NCI-H2196 treated with DMSO at 0.1 percent for 48 hours (cell line): ENCODE data around the gene CCDC71.

Experiments
- DNase-seq: peaks from one replicate; lab custom pipeline; 2025; ENCODE audit not compliant: unreplicated experiment; lab: John Stamatoyannopoulos, UW

Gene CCDC71

DNA sequence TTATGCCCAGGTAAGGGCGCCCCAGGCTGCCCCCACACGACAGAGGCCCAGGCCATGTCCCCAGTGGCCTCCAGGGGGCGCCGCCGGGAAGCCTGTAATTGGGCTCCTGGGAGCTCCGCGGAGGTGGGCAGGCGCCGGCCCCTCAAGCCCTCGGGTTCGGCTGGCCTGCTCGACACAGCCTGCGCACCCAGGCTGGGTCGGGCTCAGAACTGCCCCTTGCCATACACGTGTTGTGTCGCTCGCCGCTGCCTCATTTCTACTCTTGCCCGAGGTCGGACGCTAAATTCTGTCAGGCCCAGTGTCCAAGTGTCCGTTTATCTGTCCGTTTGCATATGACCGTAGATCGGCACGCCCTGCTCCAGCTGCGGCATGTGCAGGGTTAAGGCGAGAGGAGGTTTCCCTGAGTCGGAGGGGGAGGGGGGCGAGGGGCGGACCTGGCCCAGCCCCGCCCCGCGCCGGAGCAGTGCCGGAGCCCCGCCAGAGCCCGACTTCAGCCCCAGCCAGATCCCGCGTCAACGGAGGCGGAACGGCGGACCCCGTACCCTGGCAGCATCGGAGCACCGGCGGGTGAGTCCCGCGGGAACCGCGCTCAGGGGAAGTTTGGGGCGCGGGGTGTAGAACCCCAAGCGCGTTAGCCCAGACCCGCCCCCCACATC is 5.1 kb upstream of the CCDC71 start, which contains the start of gene KLHDC8B:
Gene KLHDC8B, plus strand, starts transcription at position 480 of the 656 bp plus-strand sequence. CDS start 1,172 bp downstream, outside the sequence.
- DNase-seq = no peak

DNA sequence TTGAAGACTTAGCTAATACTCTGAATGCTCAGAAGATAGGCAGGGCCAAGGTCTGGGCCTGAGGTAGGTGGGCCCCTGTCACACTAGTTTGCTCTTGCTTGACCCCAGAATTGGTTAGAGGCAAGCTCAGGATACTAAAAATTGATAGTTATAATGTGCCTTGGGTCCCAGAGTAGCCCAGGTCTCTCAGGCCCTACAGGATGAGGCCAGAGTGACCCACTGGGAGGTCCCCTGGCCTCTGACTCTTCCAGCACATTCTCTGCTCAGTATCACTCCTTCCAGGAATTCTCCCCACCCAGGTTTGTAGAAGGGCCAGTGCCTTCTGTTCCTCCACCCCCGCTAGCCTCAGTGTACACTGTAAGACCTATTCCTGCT is 4.6 kb upstream of the CCDC71 start:
- DNase-seq = no peak

DNA sequence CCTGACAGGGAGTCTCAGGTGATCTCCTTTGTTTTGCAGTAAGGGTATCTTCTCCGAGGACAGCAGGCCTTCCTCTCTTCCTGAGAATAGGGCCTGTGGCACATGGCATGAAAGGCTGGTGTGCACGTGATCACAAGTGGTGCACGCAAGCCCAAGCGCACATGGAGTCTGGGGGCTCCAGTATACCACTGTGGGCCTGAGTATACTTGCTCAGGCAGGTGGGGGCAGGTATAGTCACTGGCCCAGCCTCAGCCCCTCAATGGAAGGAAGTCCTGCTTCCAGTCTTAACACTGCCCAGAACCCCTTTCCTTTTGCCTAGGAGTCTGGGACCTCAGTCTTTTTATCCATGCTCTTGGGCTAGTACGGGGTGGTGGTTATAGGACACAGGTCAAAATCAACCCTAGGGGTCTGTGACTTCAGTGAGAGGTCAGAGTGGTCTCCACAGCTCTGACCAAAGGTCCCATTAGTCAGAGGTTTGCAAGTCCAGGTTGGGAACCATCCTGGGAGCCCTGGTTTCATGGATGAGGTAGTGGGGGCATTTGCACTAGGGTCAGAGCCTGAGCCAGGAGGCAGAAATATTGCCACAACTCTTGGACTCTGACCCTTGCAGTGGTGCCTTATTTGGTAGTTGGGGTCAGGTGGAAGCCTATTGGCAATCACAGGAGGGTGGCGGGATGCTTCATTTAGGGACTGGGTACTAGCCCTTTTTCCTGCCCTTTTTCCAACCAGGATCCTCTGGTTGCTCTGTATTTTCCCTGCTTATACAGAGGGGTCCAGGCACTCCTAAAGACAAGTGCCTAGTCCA is 823 bp upstream of the CCDC71 start:
- no peak for DNase-seq

DNA sequence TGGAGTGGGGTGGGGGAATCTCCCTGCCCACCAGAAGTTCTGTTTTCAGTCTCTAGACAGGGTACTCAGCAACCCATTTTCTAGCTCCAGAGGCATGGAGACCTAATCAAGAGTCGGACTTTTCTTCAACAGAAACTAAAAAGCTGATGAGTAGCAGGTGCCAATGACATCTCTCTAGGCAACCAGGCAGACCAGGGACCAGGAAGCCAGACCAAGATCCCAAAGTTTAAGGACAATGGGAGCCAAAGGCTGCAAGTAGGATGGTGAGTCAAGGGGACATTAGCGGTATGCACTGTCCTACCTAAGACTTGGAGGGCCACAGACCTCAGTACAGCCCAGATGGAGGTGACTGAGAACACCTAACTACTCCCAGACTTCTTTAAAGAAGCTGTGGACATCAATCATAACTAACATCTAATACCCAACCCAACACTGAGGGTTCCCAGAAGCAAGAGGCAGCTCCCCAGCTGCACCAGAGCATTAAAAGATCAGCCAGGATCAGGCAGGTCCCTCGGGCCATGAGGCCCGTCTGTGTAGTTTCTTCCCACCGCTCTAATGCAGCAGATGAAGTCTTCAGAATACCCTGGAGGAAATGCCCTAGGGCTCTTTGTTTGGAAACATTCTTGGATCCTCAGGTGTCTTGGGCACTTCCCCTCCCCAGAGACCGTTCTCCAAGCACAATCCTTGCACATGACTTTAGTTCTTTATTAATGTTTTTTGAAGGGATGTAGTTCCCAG is 979 bp downstream of the CCDC71 start:
- DNase-seq = no peak

DNA sequence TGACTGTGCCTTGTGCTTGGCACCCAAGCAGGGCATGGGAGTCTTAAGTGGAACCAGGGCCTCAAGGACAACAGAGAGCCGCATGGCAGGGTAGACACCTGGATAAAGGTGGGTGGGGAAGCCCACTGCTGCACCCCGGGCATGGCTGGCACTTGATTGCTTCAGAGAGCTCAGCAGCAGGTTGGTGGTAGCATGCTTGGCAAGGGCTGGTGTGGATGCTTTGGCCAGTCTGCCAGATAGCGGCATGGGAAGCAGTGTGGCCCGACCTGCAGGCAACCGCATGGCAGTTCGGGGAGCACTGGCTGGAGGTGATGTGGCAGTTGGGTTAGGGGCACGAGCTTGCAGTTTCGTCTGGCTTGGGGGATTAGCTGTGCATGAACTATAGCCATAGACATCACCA is 2.5 kb downstream of the CCDC71 start:
- DNase-seq = no peak

DNA sequence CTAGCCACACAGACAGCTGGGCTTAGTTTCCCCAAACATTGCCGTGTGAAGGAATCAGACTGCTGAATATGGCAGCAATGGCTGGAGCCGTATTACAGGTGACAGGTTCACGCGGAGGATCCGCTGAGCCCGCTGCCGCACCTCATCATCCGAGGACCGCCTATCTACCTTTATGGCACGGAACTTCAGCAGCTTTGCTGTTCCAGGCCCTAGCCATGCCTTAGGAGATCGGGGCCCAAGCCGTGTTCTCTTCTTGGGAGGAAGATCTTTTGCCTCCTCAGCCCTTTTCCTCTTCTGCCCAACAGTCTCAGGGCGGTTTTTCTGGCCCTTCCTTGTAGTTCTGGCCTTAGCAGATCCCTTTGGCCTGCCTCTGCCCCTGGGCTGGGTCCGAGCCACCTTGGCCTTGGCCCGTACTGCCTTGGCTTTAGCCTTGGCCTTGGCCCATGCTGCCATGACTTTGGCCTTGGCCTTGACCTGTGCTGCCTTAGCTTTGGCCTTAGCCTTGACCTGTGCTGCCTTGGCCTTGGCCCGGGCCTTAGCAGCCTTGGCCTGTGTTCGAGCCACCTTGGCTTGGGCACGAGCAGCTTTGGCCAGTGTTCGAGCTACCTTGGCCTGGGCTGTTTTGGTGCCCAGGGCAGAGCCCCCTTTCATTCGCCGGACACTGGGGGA is 3.2 kb downstream of the CCDC71 start:
- DNase-seq = no peak

DNA sequence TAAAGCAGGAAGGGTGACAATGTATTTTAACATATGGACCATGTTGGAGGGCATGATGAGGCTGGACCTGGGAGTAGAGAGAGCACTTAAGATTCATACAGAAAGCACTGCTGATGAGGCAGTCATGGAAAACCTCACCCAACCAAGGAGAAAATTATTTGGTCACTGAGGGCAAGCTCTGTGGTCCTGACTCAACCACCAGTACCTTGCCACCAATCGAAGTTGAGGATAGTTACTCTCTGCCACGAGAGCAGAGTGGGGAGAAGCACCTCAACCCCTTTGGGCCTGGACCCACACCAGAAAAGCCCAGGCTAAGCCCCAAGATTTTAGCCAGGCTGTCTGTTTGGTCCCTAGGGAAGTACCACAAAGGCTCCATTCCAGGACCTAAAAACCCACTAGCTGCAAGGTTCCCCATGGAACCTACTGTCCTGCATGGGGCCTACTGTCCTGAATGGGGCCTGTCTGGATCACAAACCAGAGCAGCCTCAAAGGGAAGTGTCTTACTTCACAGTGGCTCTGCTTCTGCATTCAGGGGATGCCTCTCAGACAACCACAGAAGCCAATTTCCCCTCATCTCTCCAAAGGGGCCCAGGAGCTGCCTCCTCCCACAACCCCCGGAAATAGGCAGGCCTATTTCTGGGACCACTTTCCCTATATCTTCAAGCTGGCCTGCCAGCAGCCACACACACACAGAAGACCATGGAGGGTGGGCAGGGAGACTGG is 4.2 kb downstream of the CCDC71 start:
- no peak for DNase-seq

DNA sequence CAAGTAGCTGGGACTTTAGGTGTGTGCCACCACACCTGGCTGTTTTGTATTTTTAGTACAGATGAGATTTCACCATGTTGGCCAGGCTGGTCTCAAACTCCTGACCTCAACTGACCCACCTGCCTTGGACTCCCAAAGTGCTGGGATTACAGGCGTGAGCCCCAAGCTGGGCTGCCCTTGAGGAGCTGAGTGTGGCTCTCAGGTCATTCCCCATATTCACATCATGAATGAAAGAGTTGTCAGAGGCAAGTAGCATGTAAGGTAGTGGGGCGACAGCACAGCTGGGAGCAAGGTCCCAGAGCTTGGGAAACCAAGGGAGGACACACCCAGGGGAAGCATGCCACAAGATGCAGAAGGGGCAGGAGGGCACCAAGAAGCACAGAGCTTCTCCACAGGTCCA is 4.9 kb downstream of the CCDC71 start:
- no peak for DNase-seq

DNA sequence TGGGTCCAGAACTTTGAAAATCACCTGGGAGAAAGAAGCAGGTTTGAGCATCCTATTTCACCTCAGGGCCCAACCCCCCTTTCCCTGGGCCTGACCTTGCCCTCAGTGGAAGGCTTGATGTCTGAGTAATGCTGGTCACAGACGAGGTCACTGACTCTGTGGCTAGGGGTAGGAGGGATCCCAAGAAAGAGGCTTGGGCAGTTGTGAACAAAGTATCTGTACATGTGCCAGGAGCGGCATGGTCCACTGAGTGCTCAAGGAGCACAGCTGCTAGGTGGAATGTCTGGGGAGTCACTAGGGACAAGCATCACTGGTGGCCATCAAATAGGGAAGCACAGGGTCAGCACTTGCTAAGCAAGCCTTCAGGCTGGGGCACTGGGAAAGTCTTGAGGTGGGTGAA is 7.3 kb downstream of the CCDC71 start:
- no peak for DNase-seq

DNA sequence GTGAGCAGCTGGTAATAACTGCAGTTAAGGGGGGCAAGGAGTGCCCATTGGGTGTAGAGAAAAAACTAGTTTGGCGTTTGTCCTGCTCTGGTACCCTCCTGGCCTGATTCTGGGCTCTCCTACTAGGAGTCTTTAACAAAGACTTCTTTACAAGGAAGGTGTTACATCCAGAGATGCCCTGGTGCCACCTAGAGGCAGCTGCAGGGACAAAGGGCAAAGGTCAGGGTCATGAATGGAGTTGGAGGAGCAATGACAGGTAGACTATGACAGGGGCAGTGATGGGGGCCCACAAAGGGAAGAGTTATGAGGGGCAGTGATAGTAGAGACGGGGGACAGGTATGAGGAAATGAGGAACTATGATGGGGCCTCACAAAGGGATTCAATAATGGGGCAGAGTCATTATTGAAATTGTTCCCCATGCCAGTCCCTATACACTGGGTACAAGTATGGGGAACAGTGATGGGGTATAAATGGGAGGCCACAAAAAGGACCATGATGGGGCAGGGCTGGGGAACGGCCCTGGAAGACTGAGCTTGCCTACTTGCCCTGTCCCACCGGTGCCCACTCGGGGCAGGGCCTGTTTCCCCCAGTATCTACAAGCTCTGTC is 7.9 kb downstream of the CCDC71 start:
- no peak for DNase-seq

DNA sequence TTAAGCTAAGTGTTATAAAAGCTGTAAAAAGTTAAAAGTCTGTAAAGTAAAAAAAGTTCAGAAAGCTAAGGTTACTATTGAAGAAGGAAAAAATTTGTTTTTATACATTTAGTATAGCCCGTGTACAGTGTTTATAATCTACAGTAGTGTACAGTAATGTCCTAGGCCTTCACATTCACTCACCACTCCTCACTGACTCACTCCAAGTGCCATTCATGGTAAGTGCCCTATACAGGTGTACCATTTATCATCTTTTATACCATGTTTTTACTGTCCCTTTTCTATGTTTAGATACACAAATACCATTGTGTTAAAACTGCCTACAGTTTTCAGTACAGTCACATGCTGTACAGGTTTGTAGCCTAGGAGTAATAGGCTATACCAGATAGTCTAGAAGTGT is 8.8 kb downstream of the CCDC71 start:
- no peak for DNase-seq

DNA sequence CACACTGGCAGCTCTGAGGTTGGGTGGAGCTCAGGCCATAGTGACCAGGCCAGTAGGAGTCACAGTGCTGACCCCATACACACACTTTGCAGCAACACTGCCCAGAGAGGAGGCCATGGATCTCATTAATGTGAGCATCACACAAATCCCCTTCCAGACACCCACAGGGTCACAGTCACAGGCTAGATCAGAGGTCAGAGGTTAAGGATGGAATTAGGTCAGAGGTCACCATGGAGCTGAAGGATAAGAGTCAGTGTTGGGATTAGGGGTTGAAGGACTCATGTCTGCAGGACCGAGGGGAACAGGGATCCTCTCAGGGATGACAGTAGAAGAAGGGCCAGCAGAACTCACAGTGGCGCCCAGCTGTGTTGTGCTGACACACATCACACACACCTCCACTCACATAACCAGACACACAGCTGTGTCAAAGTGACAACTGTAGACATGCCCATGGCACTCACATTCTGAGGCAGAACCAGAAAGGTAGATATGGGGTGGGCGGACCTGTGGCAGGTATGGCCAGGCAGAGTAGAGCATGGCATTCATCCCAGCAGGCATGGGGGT is 12.7 kb downstream of the CCDC71 start:
- DNase-seq = no peak

DNA sequence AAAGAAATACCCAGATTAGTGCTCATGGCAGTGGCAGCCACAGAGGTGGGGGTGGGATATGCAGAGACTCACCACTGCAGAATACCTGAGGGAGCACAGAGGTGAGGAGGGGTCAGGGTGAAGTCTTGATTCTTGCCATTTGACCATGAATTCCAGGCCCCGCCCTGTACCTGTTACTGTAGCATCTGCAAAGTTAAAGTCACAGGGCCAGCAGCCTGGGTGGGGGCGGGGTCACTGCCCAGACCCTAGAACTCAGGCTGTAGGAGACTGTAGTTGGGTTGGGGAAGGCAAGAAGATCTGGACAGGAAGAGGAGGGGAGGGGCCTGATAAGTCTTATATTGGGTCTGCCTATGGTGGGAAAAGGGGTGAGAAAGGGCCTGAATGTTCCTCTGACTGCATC is 14.5 kb downstream of the CCDC71 start:
- DNase-seq = no peak

DNA sequence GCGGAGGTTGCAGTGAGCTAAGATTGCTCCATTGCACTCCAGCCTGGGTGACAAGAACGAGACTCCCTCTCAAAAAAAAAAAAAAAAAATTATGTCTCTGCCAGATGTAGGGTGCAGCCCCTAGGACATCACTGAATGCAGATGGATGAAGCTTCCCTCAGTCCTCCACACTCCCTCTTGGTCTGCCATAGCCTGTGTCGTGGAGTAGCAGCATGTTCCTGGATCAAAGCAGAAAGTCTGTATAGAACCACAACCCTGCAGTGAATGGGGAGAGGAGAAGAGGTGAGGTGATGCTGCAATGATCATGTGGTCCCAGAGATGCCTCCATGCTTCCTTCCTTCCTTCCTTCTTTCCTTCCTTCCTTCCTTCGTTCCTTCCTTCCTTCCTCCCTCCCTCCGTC is 18.0 kb downstream of the CCDC71 start:
- DNase-seq = no peak

DNA sequence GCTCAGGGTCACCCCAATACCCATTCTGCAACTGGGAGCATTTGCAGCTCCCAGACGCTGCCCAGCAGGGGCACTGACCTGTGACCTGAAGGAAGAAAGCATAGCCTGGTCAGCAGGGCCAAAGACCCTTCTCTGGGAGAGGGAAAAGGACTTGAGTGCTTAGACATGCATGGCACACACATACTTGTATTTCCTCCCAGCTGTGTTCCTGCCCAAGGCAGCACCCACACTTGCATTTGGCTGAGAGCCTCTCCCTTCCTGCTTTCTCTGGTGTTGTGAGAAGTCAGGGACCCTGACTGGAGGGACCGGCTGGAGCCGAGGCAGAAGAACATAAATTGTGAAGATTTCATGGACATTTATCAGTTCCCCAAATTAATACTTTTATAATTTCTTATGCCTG is 26.1 kb downstream of the CCDC71 start:
- DNase-seq = no peak

DNA sequence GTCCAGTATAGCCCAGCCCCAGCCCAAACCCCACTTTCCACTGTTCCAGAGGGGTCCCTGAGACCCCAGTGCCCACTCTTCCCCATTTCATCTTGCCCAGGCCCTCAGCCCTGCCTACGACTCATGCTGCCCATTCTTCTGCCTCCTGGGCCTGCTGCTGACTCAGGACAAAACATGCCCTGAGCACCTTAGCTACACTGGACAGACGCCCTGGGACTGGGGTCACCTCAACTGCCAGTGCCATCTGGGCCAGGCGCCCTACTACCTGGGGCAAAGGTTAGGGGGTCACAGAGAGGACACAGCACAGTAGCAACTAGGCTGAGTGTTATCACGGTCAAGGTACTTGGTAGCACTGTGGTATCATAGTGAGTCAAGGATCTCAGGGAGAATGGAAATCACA is 30.6 kb downstream of the CCDC71 start:
- DNase-seq = no peak

DNA sequence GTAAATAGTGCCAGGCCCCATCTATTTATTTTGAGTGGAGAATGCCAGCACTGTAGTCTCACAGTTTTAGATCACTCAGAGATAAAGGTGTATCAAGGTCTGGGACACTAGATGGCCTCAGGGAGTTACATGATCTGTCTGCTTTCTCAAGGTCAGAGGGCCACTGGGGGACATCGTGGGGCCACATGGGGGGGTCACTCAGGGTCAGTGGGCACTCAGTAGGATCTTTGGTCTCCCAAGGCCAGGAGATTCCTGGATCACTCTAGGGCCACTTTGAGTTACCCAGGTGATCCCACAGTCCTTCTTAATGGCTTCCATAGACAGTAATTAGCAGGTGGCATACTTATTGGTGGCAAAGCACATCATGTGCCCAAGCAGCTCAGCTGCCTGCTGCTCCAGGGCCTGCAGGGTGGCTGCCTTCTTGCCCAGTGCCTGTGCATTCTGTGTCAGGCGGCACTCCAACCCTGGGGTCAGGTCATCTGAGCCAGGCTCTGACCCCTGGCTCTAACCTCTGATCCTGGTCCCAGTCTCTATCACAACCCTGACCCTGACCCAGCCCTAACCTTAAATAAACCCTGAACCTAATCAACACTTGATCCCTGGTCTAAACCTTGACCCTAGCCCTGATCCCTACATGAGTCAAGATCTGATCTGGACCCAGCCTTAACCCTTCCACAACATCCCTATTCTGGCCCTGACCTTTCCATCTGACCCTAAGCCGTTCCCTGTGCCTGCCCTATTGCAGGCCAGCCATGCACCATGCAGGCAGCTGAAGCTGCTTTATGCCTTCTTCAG is 31.5 kb downstream of the CCDC71 start:
- no peak for DNase-seq

DNA sequence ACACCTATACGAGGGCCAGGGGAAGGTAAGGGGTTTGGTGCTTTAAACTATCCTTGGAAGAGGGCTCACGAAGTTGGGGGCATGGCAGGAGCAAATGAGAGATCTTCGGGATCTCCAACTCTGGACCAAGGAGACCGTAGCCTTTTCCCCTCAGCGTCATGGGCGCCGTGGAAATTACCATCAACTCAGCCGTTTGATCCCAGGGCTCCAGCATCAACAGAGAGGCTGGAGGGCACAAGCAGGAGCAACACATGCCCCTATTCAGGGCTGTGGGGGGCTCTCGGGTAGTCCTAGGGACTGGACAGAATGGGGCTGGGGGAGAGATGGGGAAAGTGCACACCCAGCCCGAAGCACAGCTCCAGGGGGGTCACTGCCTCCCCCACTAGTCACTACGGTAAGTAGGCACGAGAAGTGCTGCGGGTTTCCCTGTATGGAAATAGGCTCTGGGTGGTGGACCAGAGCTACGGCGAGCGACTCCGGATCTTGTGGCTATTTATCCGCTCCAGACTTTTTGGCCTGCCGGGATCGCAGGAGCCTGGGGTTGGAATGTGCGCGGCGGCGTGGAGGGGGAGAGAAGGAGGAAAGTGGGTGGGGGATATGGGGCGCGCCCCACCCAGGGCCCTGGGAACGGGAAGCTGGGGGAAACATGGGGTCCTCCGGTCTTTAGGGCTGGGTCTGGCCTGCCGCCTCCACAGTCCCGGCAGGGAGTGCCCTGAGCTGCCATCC is 32.7 kb downstream of the CCDC71 start:
- DNase-seq = no peak
